Astrocyte (in vitro differentiated cells and primary cell): ENCODE results near the gene ERCC6. TPM values are rescaled to one million over a fixed set of nuclear protein-coding genes. Genes with fewer than 3 reads are reported as not detected.

ENCODE experiments used
- DNase-seq: peaks from one replicate; pipeline ENCODE4 v3.0.0-alpha.2; 2010; ENCODE audit warnings: low read depth
- FAIRE-seq: peaks from 2 replicates; lab custom pipeline; 2011; peaks lifted over from hg19 to GRCh38; lab: Jason Lieb, UNC
- H2AFZ ChIP-seq: 2 replicates; pipeline ENCODE4 v1.6.0; 2012; ENCODE audit warnings: low read depth, low read length, inconsistent platforms
- H3K27ac ChIP-seq: 2 replicates; pipeline ENCODE4 v1.5.1; 2011; ENCODE audit warnings: low read depth, low read length, inconsistent platforms
- H3K27me3 ChIP-seq: 2 replicates; pipeline ENCODE4 v1.6.0; 2011; ENCODE audit warnings: low read length, inconsistent platforms; ENCODE audit not compliant: insufficient read depth
- H3K36me3 ChIP-seq: 2 replicates; pipeline ENCODE4 v1.5.1; 2011; ENCODE audit warnings: low read length, inconsistent platforms; ENCODE audit not compliant: insufficient read depth
- H3K4me1 ChIP-seq: 2 replicates; pipeline ENCODE4 v1.5.1; 2011; ENCODE audit warnings: low read length, inconsistent platforms; ENCODE audit not compliant: insufficient read depth
- H3K4me2 ChIP-seq: 2 replicates; pipeline ENCODE4 v1.6.0; 2012; ENCODE audit warnings: low read length, inconsistent platforms
- H3K4me3 ChIP-seq: 2 replicates; pipeline ENCODE4 v1.5.1; 2011; ENCODE audit warnings: low read depth, mild to moderate bottlenecking, low read length, inconsistent platforms; ENCODE audit not compliant: insufficient read depth
- H3K79me2 ChIP-seq: 2 replicates; pipeline ENCODE4 v1.6.0; 2012; ENCODE audit warnings: mild to moderate bottlenecking, low read length, inconsistent platforms; ENCODE audit not compliant: insufficient read depth
- H3K9ac ChIP-seq: 2 replicates; pipeline ENCODE4 v1.6.0; 2012; ENCODE audit warnings: mild to moderate bottlenecking, low read length, inconsistent platforms
- H3K9me3 ChIP-seq: 2 replicates; pipeline ENCODE4 v1.5.1; 2012; ENCODE audit warnings: low read depth, mild to moderate bottlenecking, low read length, inconsistent platforms; ENCODE audit not compliant: insufficient read depth
- H4K20me1 ChIP-seq: 2 replicates; pipeline ENCODE4 v1.6.0; 2012; ENCODE audit warnings: low read length, inconsistent platforms; ENCODE audit not compliant: insufficient read depth
- H3K27ac Mint-ChIP-seq: one replicate; pipeline ENCODE4 v1.8.0; 2021; ENCODE audit warnings: mild to moderate bottlenecking, mixed read lengths; ENCODE audit not compliant: unreplicated experiment
- H3K27me3 Mint-ChIP-seq: one replicate; pipeline ENCODE4 v1.8.0; 2021; ENCODE audit warnings: low read depth, mixed read lengths; ENCODE audit not compliant: unreplicated experiment
- H3K36me3 Mint-ChIP-seq: one replicate; pipeline ENCODE4 v1.8.0; 2021; ENCODE audit warnings: low read depth, mixed read lengths; ENCODE audit not compliant: unreplicated experiment
- H3K4me1 Mint-ChIP-seq: one replicate; pipeline ENCODE4 v1.8.0; 2021; ENCODE audit warnings: low read depth, mixed read lengths; ENCODE audit not compliant: unreplicated experiment
- H3K4me3 Mint-ChIP-seq: one replicate; pipeline ENCODE4 v1.8.0; 2021; ENCODE audit warnings: mild to moderate bottlenecking, moderate library complexity, mixed read lengths; ENCODE audit not compliant: unreplicated experiment
- H3K9me3 Mint-ChIP-seq: one replicate; pipeline ENCODE4 v1.8.0; 2021; ENCODE audit warnings: mild to moderate bottlenecking, mixed read lengths; ENCODE audit not compliant: unreplicated experiment
- CTCF ChIP-seq: IDR thresholded peaks from 2 replicates; pipeline ENCODE4 v1.5.1; 2011; ENCODE audit warnings: low read depth, mild to moderate bottlenecking, inconsistent platforms, low read length, moderate library complexity; ENCODE audit not compliant: insufficient read depth
- EZH2 ChIP-seq: IDR thresholded peaks from 2 replicates; pipeline ENCODE4 v1.6.1; 2012; ENCODE audit warnings: mild to moderate bottlenecking, low read length, inconsistent platforms; ENCODE audit not compliant: insufficient read depth
- total RNA-seq: library from RNA; stranded (reverse); gene quantifications from 2 replicates; pipeline ENCODE4 v1.2.1, GENCODE V29; 2021

ERCC6 gene
- total RNA-seq, 1 donor from 2014 or later: 22.3 TPM

GRCh38 chr10:49560526-49560925 is 21.6 kb upstream of the ERCC6 start:
- Mint-ChIP-seq H3K36me3 (peaks cover 2% of the 10 kb centered on the region), H3K4me3 (no peak overlapping the region), H3K9me3 (peaks cover 6% of the 10 kb centered on the region), H3K27me3 (no peaks in the 10 kb centered on the region), H3K4me1 (peaks cover 40% of the 10 kb centered on the region), H3K27ac (peak overlapping the region; percentile 23)
- Histone ChIP-seq H3K9me3 (no peaks in the 10 kb centered on the region), H3K27me3 (no peaks in the 10 kb centered on the region), H3K4me3 (no peak overlapping the region), H3K27ac (no peak overlapping the region), H3K36me3 (no peaks in the 10 kb centered on the region), H3K4me2 (no peak overlapping the region), H2AFZ (no peak overlapping the region), H3K79me2 (no peaks in the 10 kb centered on the region), H3K4me1 (peaks cover 6% of the 10 kb centered on the region), H4K20me1 (no peaks in the 10 kb centered on the region), H3K9ac (no peak overlapping the region)
- DNase-seq: no peak
- no peak for TF ChIP-seq EZH2
- no peak for TF ChIP-seq CTCF
- no peak for FAIRE-seq

GRCh38 chr10:49559476-49559875 is 20.6 kb upstream of the ERCC6 start:
- no peaks in the 10 kb centered on the region for H3K36me3 ChIP-seq
- H3K9me3 Mint-ChIP-seq: peaks cover 12% of the 10 kb centered on the region
- H3K79me2 ChIP-seq: no peaks in the 10 kb centered on the region
- H3K9ac ChIP-seq: no peak overlapping the region
- no peaks in the 10 kb centered on the region for H4K20me1 ChIP-seq
- H3K9me3 ChIP-seq: no peaks in the 10 kb centered on the region
- H3K4me1 ChIP-seq: peaks cover 6% of the 10 kb centered on the region
- FAIRE-seq: no peak
- no peak overlapping the region for H3K4me2 ChIP-seq
- no peak overlapping the region for H3K27ac ChIP-seq
- H3K4me3 Mint-ChIP-seq: no peak overlapping the region
- H2AFZ ChIP-seq: no peak overlapping the region
- H3K36me3 Mint-ChIP-seq: peaks cover 3% of the 10 kb centered on the region
- no peak overlapping the region for H3K4me3 ChIP-seq
- H3K27ac Mint-ChIP-seq: no peak overlapping the region
- no peaks in the 10 kb centered on the region for H3K27me3 ChIP-seq
- H3K27me3 Mint-ChIP-seq: no peaks in the 10 kb centered on the region
- TF ChIP-seq EZH2 (no peak), CTCF (no peak)
- no peak for DNase-seq
- H3K4me1 Mint-ChIP-seq: peaks cover 38% of the 10 kb centered on the region

GRCh38 chr10:49558190-49558589 is 19.3 kb upstream of the ERCC6 start:
- DNase-seq (no peak), FAIRE-seq (no peak)
- H2AFZ ChIP-seq: no peak overlapping the region
- H3K4me3 ChIP-seq: no peak overlapping the region
- H3K27ac Mint-ChIP-seq: no peak overlapping the region
- peaks cover 3% of the 10 kb centered on the region for H3K4me1 ChIP-seq
- H3K27me3 Mint-ChIP-seq: no peaks in the 10 kb centered on the region
- no peaks in the 10 kb centered on the region for H3K36me3 ChIP-seq
- peaks cover 27% of the 10 kb centered on the region for H3K4me1 Mint-ChIP-seq
- no peaks in the 10 kb centered on the region for H4K20me1 ChIP-seq
- no peak overlapping the region for H3K4me2 ChIP-seq
- H3K4me3 Mint-ChIP-seq: no peak overlapping the region
- TF ChIP-seq CTCF (no peak), EZH2 (no peak)
- H3K79me2 ChIP-seq: no peaks in the 10 kb centered on the region
- no peaks in the 10 kb centered on the region for H3K9me3 ChIP-seq
- no peaks in the 10 kb centered on the region for H3K27me3 ChIP-seq
- no peak overlapping the region for H3K9ac ChIP-seq
- H3K9me3 Mint-ChIP-seq: peaks cover 12% of the 10 kb centered on the region
- H3K27ac ChIP-seq: no peak overlapping the region
- H3K36me3 Mint-ChIP-seq: peaks cover 3% of the 10 kb centered on the region
